Measurements from ENCODE around the gene STK17B.
A peak's percentile ranks its signal among the peaks of the same experiment; 100 is the strongest.

Gene STK17B

DNA sequence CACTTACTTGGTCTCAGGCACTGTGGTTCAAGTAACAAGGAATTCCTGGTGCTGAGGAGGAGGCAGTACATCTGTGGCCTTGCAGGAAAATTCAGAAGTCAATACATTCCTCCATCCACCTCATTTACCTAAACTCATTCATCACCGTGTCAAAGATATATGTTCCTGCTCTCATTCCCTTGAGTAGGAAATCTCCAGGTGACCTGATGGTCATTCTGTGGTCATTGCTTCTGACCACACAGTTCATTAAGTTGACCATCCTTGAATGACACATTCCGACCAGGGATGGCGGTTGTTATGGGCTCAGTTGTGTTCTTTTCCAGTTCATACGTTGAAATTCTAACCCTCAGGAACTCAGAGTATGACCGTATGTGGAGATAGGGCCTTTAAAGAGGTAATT, 2.1 kb upstream of the STK17B start:
- TF ChIP-seq SPI1 (IDR thresholded peaks at IDR 0.05; ENCODE audit: low read depth, low read length) (no peak), TAF1 (IDR thresholded peaks at IDR 0.05; ENCODE audit: low read depth, low read length) (no peak), POU2F2 (IDR thresholded peaks at IDR 0.05; ENCODE audit: low read depth, low read length) (no peak), POLR2A (IDR thresholded peaks at IDR 0.05; ENCODE audit: low read depth, low read length) (no peak), PAX5 (IDR thresholded peaks at IDR 0.05; ENCODE audit: insufficient read depth, low read length, severe bottlenecking) (no peak), POLR2AphosphoS5 (IDR thresholded peaks at IDR 0.05; ENCODE audit: low read depth, low read length) (no peak)
- FAIRE-seq (no peak), DNase-seq (ENCODE audit: insufficient read length, low spot score) (no peak)

- FAIRE-seq (no peak), DNase-seq (ENCODE audit: insufficient read length, low spot score) (no peak)
- TF ChIP-seq POU2F2 (IDR thresholded peaks at IDR 0.05; ENCODE audit: low read depth, low read length) (no peak), POLR2A (IDR thresholded peaks at IDR 0.05; ENCODE audit: low read depth, low read length) (no peak), SPI1 (IDR thresholded peaks at IDR 0.05; ENCODE audit: low read depth, low read length) (no peak), TAF1 (IDR thresholded peaks at IDR 0.05; ENCODE audit: low read depth, low read length) (no peak), PAX5 (IDR thresholded peaks at IDR 0.05; ENCODE audit: insufficient read depth, low read length, severe bottlenecking) (no peak), POLR2AphosphoS5 (IDR thresholded peaks at IDR 0.05; ENCODE audit: low read depth, low read length) (no peak)
Observed at GRCh38 chr2:196172951-196173350, 1.6 kb upstream of the STK17B start.

GRCh38 chr2:196171946-196172345, 568 bp upstream of the STK17B start:
- no peak for FAIRE-seq
- no peak for DNase-seq (ENCODE audit: insufficient read length, low spot score)
- TF ChIP-seq POU2F2 (IDR thresholded peaks at IDR 0.05; ENCODE audit: low read depth, low read length): no peak
- no peak for TF ChIP-seq PAX5 (IDR thresholded peaks at IDR 0.05; ENCODE audit: insufficient read depth, low read length, severe bottlenecking)
- no peak for TF ChIP-seq POLR2A (IDR thresholded peaks at IDR 0.05; ENCODE audit: low read depth, low read length)

DNA sequence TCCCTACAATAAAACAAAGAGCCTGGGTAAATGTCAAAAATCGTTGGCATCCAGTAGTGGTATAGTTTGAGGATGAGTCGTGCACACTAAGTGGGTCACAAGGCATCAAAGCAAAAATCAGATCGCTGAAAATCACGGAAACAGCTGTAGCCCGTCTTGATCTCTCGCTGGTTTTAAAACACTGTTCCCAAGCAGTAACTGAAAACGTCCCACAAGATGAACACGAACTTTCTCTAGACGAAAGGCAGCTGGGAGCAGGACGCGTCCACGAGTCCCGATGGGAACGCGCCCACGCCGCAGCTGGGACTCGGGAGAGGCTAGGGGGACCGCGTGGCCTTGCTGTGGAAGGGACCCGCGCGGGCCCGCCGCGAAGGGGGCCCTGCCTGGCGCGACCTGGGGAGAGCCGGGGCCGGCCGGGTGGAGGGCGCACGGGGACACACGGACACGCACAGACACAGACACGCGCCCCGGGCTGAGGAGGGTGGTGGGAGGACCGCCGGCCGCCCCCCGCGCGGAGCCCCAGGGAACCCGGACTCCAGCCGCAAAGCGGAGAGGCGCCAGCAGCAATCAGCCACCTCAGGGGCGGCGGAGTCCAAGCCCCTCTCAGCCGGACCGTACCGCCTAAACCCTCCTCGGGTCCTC, 651 bp downstream of the STK17B start:
- DNase-seq (ENCODE audit: insufficient read length, low spot score): no peak
- peak; percentile 81 for FAIRE-seq
- no peak for TF ChIP-seq TAF1 (IDR thresholded peaks at IDR 0.05; ENCODE audit: low read depth, low read length)
- TF ChIP-seq POLR2A (IDR thresholded peaks at IDR 0.05; ENCODE audit: low read depth, low read length): no peak
- TF ChIP-seq PAX5 (IDR thresholded peaks at IDR 0.05; ENCODE audit: insufficient read depth, low read length, severe bottlenecking): no peak

DNA sequence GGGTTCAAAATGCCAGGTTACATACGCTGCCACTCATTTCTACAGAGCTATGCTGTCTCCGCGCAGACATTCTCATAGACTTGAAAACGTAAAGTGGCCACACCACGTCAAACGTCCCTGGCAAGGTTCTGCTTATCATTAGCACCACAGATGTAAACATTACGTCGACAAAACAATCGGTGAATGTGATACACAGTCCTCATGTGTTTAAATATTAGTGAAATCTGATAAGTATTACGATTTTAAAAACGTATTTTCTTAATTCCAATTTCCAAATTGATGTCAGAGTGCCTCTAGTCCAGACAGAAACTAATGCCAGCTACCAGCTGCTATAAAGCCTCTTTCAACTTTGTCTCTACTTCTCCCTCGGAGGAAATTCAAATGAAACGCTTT, 1.2 kb downstream of the STK17B start:
- TF ChIP-seq POLR2A (IDR thresholded peaks at IDR 0.05; ENCODE audit: low read depth, low read length) (0 out of 2 replicates have a peak, but pooled peaks have one; percentile 30), POU2F2 (IDR thresholded peaks at IDR 0.05; ENCODE audit: low read depth, low read length) (no peak), POLR2AphosphoS5 (IDR thresholded peaks at IDR 0.05; ENCODE audit: low read depth, low read length) (0 out of 2 replicates have a peak, but pooled peaks have one; percentile 17), PAX5 (IDR thresholded peaks at IDR 0.05; ENCODE audit: insufficient read depth, low read length, severe bottlenecking) (no peak)
- DNase-seq (ENCODE audit: insufficient read length, low spot score): no peak
- peak; percentile 74 for FAIRE-seq

GRCh38 chr2:196169516-196169915, 1.9 kb downstream of the STK17B start:
- DNase-seq (ENCODE audit: insufficient read length, low spot score) (no peak), FAIRE-seq (no peak)
- TF ChIP-seq POLR2A (IDR thresholded peaks at IDR 0.05; ENCODE audit: low read depth, low read length) (no peak), POU2F2 (IDR thresholded peaks at IDR 0.05; ENCODE audit: low read depth, low read length) (no peak), SPI1 (IDR thresholded peaks at IDR 0.05; ENCODE audit: low read depth, low read length) (no peak), POLR2AphosphoS5 (IDR thresholded peaks at IDR 0.05; ENCODE audit: low read depth, low read length) (no peak), PAX5 (IDR thresholded peaks at IDR 0.05; ENCODE audit: insufficient read depth, low read length, severe bottlenecking) (no peak), TAF1 (IDR thresholded peaks at IDR 0.05; ENCODE audit: low read depth, low read length) (no peak)

- FAIRE-seq (peak; percentile 47), DNase-seq (ENCODE audit: insufficient read length, low spot score) (no peak)
- no peak for TF ChIP-seq PAX5 (IDR thresholded peaks at IDR 0.05; ENCODE audit: insufficient read depth, low read length, severe bottlenecking)
- TF ChIP-seq POLR2A (IDR thresholded peaks at IDR 0.05; ENCODE audit: low read depth, low read length): no peak
- TF ChIP-seq POU2F2 (IDR thresholded peaks at IDR 0.05; ENCODE audit: low read depth, low read length): no peak
- no peak for TF ChIP-seq TAF1 (IDR thresholded peaks at IDR 0.05; ENCODE audit: low read depth, low read length)
- no peak for TF ChIP-seq POLR2AphosphoS5 (IDR thresholded peaks at IDR 0.05; ENCODE audit: low read depth, low read length)
- TF ChIP-seq SPI1 (IDR thresholded peaks at IDR 0.05; ENCODE audit: low read depth, low read length): no peak
Observed at GRCh38 chr2:196168181-196168580, 3.2 kb downstream of the STK17B start.

DNA sequence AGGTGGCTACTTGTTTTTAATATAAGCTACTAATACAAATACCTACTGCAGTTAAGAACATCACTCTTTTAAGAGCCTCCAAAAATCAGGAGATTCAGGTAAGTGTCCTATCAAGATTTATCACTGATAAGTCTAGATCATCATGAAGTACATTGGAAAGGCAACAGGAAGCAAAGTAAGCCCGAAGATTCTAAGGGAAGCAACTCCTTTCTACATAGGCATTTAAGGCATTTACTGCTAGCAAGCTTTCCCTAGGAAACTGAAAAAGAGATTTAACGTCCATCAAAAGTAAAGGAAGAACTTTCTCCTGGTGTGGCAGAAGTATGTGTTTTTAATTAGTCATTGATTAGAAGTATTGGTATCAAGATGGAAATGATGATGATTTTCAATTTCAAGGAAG, 3.7 kb downstream of the STK17B start:
- no peak for TF ChIP-seq POLR2A (IDR thresholded peaks at IDR 0.05; ENCODE audit: low read depth, low read length)
- TF ChIP-seq SPI1 (IDR thresholded peaks at IDR 0.05; ENCODE audit: low read depth, low read length): no peak
- TF ChIP-seq PAX5 (IDR thresholded peaks at IDR 0.05; ENCODE audit: insufficient read depth, low read length, severe bottlenecking): no peak
- TF ChIP-seq POLR2AphosphoS5 (IDR thresholded peaks at IDR 0.05; ENCODE audit: low read depth, low read length): no peak
- TF ChIP-seq TAF1 (IDR thresholded peaks at IDR 0.05; ENCODE audit: low read depth, low read length): no peak
- TF ChIP-seq POU2F2 (IDR thresholded peaks at IDR 0.05; ENCODE audit: low read depth, low read length): no peak
- no peak for FAIRE-seq
- DNase-seq (ENCODE audit: insufficient read length, low spot score): no peak

DNA sequence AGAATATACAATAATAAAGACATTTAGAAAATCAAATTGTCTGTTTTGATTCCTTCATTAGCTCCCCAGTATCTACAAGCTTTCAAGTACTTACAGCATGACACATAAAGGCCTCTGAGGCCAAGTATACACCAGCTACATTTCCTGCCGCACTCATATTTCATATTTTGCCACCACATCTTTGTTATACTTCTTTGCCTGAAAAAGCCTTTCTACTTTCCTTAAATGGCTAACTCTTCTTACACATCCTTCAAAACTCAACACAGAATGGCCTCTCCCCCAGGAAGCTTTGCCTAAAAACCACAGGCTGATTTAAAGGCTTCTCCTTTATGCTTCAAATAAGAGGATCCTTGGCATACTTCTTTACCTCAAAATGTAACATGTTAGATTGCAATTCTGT, 4.5 kb downstream of the STK17B start:
- no peak for TF ChIP-seq PAX5 (IDR thresholded peaks at IDR 0.05; ENCODE audit: insufficient read depth, low read length, severe bottlenecking)
- no peak for TF ChIP-seq POU2F2 (IDR thresholded peaks at IDR 0.05; ENCODE audit: low read depth, low read length)
- TF ChIP-seq POLR2A (IDR thresholded peaks at IDR 0.05; ENCODE audit: low read depth, low read length): no peak
- no peak for TF ChIP-seq POLR2AphosphoS5 (IDR thresholded peaks at IDR 0.05; ENCODE audit: low read depth, low read length)
- TF ChIP-seq SPI1 (IDR thresholded peaks at IDR 0.05; ENCODE audit: low read depth, low read length): no peak
- no peak for TF ChIP-seq TAF1 (IDR thresholded peaks at IDR 0.05; ENCODE audit: low read depth, low read length)
- peak; percentile 23 for FAIRE-seq
- DNase-seq (ENCODE audit: insufficient read length, low spot score): no peak

- FAIRE-seq (peak; percentile 35), DNase-seq (ENCODE audit: insufficient read length, low spot score) (no peak)
- TF ChIP-seq POLR2A (IDR thresholded peaks at IDR 0.05; ENCODE audit: low read depth, low read length) (no peak), POLR2AphosphoS5 (IDR thresholded peaks at IDR 0.05; ENCODE audit: low read depth, low read length) (no peak), PAX5 (IDR thresholded peaks at IDR 0.05; ENCODE audit: insufficient read depth, low read length, severe bottlenecking) (no peak), SPI1 (IDR thresholded peaks at IDR 0.05; ENCODE audit: low read depth, low read length) (no peak), TAF1 (IDR thresholded peaks at IDR 0.05; ENCODE audit: low read depth, low read length) (no peak), POU2F2 (IDR thresholded peaks at IDR 0.05; ENCODE audit: low read depth, low read length) (no peak)
Observed at GRCh38 chr2:196165016-196165415, 6.4 kb downstream of the STK17B start.
